Muscle layer of colon (tissue), 2 donors: ENCODE results near the gene ARHGEF3.
"Not testable (repeated sequence)": the region's sequence is repeated elsewhere in the genome, so short reads cannot be mapped to it uniquely, and the experiment has no call there.

Source experiments
- H3K27ac ChIP-seq: one replicate; pipeline ENCODE4 v1.7.0; 2013; ENCODE audit warnings: low read depth, mild to moderate bottlenecking, low read length, moderate library complexity
- H3K27me3 ChIP-seq, 2 donors: one replicate each; pipeline ENCODE4 v1.7.0; 2013; ENCODE audit warnings: low read length in 2 of 2, mild to moderate bottlenecking in 2 of 2; ENCODE audit not compliant: insufficient read depth in 2 of 2, control insufficient read depth in 1 of 2
- H3K36me3 ChIP-seq: one replicate; pipeline ENCODE4 v1.7.0; 2013; ENCODE audit warnings: mild to moderate bottlenecking, low read length; ENCODE audit not compliant: insufficient read depth
- H3K4me1 ChIP-seq: one replicate; pipeline ENCODE4 v1.7.0; 2013; ENCODE audit warnings: mild to moderate bottlenecking, low read length; ENCODE audit not compliant: insufficient read depth
- H3K4me3 ChIP-seq, 2 donors: one replicate each; pipeline ENCODE4 v1.7.0; 2013; ENCODE audit warnings: low read length in 2 of 2, low read depth in 1 of 2, mild to moderate bottlenecking in 1 of 2, moderate library complexity in 1 of 2
- H3K9ac ChIP-seq: one replicate; pipeline ENCODE4 v1.7.0; 2013; ENCODE audit warnings: low read length
- H3K9me3 ChIP-seq: one replicate; pipeline ENCODE4 v1.7.0; 2013; ENCODE audit warnings: mild to moderate bottlenecking, low read length
- donor health status: abdominal sarcoma.
- donor health status: Adenocarcinoma of cecum.

Gene ARHGEF3

DNA sequence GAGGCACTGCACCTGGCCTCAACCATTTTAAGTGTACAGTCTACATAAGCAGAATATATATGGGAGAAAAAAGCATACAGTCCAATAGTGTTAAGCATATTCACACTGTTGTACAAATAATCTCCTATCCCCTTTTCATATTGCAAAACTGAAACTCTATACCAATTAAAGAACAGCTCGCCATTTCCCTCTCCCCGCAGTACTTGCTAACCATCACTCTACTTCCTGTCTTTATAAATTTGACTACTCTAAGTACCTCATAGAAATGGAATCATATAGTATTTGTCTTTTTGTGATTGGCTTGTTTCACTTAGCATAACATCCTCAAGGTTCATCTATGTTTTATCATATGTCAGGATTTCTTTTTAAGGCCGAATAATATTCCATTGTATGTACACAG, 97.0 kb downstream of the ARHGEF3 start:
- Histone ChIP-seq H3K9me3 (no peaks in the 10 kb centered on the region), H3K27me3 (no peaks in the 10 kb centered on the region), H3K9ac (no peak overlapping the region), H3K4me3 (no peak overlapping the region), H3K36me3 (no peaks in the 10 kb centered on the region), H3K4me1 (peaks cover 4% of the 10 kb centered on the region), H3K27ac (no peak overlapping the region)

DNA sequence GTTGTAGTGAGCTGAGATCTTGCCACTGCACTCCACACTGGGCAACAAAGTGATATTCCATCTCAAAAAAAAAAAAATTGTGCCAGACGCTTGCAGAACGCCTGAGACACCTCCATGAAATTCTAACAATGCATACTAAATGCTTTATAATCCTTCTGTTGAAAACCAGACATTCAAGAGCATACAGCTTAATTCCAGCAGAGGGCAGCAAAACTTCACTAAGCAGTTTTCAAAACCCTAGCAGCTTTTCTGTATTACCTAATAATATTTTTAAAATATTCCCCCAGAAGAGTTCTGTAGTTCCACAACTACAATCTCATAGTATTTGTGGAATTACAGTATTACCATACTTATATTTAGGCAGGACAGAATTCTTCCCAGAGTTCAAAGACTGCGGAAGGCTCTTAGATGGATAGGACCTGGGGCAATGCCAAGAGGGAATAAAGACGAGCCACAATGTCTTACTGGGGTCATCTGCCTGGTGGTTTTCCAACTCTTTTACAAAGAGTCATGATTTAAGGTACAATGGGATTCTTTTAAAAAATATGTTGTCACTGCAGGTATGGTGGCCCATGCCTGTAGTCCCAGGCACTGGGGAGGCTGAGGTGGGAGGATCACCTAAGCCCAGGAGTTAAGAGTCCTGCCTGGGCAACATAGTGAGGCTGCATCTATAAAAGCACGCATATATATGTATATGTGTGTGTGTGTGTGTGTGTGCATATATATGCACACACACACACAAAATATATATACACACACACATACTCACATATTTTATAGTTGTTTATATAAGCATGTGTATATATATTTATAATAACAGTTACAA, 99.0 kb downstream of the ARHGEF3 start:
- Histone ChIP-seq H3K9ac (no peak overlapping the region), H3K27ac (no peak overlapping the region), H3K4me1 (peaks cover 4% of the 10 kb centered on the region), H3K27me3 (no peaks in the 10 kb centered on the region), H3K4me3 (no peak overlapping the region), H3K9me3 (no peaks in the 10 kb centered on the region), H3K36me3 (no peaks in the 10 kb centered on the region)

DNA sequence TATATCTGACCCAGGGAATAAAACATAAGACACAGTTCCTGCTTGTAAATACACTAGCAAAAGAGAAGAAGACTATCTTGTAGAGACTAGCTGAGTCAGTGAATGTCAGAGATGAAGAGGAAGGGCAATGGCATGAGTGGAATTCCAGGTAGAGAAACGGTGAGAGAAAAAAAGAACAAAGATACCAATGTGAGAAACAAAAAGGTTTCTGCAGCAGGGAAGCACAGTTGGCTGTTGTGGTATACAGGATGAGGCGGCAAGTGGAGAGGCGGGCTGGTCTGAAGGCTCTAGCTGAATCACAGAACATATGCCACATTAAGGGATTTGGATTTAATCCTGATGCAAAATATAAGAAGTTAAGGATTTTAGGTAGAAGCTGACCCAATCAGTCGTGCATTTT, 101.6 kb downstream of the ARHGEF3 start:
- Histone ChIP-seq H3K9ac (no peak overlapping the region), H3K4me1 (peaks cover 4% of the 10 kb centered on the region), H3K36me3 (no peaks in the 10 kb centered on the region), H3K9me3 (no peaks in the 10 kb centered on the region), H3K27ac (no peak overlapping the region), H3K4me3 (no peak overlapping the region), H3K27me3 (no peaks in the 10 kb centered on the region)

DNA sequence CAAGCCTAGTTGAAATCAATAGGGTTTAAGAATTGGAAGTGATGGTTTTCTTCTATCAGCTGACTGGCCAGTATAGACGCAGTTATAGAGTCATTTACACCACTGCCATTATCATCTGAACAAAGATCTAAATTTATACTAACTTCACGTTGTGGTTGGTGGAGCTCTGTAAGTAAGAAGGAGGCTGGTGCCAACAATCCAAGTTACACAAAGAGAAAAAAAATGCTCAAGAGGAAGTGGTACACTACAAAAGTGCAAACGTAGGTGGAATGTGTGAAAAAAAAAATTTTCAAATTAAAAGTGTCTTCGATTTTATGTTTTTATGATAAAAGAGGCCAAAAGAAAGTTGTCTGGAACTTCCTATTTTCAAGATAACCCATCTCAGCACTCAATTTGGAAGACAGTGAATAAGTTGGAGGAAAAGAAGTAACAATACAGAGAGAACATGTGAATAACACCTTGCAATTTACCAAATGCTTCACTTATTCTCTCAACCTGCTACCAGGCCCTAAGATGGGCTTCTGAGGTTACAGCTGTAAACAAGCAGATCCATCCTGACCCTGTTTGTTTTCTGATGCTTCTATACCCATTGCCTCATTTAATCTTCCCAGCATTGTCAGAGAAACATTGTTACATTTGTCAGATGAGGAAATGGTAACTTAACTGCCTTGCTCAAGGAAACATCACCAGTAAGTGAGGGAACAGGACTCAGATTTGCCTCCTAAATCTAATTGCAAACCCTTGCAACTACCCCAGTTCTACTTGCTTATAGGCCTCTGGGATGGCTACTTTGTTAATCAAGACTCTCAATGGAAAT, 106.7 kb downstream of the ARHGEF3 start:
- Histone ChIP-seq H3K27ac (no peak overlapping the region), H3K4me3 (no peak overlapping the region), H3K9me3 (no peaks in the 10 kb centered on the region), H3K27me3 (no peaks in the 10 kb centered on the region), H3K36me3 (no peaks in the 10 kb centered on the region), H3K4me1 (no peaks in the 10 kb centered on the region), H3K9ac (no peak overlapping the region)

DNA sequence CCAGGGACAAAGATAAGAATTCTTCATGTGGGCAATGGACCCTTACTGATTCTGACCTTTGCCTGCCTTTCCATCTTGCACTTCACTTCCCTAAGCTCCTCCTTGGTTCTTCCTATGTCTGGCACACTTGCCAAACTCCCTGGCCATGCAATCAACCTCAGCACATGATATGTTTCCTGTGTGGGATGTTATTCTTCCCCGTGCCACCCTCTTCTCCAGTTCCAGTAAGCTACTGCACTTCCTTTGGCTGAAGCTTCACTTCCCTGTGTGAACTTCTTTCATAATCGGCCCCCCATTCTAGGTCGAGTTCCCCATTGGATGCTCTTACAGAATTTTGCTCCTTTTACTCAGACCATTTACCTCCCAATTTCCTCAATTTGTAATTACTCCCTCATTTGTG, 108.0 kb downstream of the ARHGEF3 start:
- H3K27ac ChIP-seq, result no peak overlapping the region
- H3K4me1 ChIP-seq, result no peaks in the 10 kb centered on the region
- no peaks in the 10 kb centered on the region for H3K36me3 ChIP-seq
- H3K9me3 ChIP-seq, result no peaks in the 10 kb centered on the region
- no peak overlapping the region for H3K9ac ChIP-seq
- no peaks in the 10 kb centered on the region for H3K27me3 ChIP-seq
- H3K4me3 ChIP-seq, result no peak overlapping the region

DNA sequence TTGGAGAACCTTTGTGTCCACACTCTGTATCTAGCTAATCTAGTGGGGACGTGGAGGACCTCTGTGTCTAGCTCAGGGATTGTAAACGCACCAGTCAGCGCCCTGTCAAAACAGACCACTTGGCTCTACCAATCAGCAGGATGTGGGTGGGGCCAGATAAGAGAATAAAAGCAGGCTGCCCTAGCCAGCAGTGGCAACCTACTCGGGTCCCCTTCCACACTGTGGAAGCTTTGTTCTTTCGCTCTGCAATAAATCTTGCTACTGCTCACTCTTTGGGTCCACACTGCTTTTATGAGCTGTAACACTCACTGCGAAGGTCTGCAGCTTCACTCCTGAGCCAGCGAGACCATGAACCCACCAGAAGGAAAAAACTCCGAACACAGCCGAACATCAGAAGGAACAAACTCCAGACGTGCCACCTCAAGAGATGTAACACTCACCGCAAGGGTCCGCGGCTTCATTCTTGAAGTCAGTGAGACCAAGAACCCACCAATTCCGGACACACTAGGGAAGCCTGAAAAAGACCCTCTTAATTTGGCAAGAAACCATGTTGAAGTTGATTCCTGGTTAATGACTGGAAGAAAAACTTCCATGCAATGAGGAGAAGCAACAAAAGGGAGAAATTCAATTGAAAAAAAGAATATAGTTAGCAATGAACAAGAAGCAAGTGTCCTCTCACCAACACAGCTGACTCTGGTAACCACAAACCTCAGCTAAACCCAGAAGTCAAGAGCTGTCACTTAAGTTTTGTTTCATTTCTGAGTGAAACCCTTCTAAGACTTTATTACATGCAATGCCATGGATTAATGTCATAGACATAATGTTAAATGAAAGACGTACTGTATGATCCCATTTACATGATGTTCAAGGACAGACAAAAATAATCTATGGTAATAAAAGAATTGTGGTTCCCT, 109.0 kb downstream of the ARHGEF3 start:
- H3K9ac ChIP-seq, H3K9me3 ChIP-seq, H3K27ac ChIP-seq, H3K4me1 ChIP-seq, H3K4me3 ChIP-seq, H3K27me3 ChIP-seq, H3K36me3 ChIP-seq: not testable (repeated sequence)

DNA sequence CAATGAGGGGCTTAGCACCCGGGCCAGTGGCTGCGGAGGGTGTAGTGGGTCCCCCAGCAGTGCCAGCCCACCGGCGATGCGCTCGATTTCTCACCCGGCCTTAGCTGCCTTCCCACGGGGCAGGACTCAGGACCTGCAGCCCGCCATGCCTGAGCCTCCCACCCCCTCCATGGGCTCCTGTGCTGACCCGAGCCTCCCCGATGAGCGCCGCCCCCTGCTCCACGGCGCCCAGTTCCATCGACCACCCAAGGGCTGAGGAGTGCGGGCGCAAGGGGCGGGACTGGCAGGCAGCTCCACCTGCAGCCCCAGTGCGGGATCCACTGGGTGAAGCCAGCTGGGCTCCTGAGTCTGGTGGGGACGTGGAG, 109.8 kb downstream of the ARHGEF3 start:
- not testable (repeated sequence) for H3K9ac ChIP-seq, H3K36me3 ChIP-seq, H3K4me3 ChIP-seq, H3K4me1 ChIP-seq, H3K9me3 ChIP-seq, H3K27me3 ChIP-seq, H3K27ac ChIP-seq

DNA sequence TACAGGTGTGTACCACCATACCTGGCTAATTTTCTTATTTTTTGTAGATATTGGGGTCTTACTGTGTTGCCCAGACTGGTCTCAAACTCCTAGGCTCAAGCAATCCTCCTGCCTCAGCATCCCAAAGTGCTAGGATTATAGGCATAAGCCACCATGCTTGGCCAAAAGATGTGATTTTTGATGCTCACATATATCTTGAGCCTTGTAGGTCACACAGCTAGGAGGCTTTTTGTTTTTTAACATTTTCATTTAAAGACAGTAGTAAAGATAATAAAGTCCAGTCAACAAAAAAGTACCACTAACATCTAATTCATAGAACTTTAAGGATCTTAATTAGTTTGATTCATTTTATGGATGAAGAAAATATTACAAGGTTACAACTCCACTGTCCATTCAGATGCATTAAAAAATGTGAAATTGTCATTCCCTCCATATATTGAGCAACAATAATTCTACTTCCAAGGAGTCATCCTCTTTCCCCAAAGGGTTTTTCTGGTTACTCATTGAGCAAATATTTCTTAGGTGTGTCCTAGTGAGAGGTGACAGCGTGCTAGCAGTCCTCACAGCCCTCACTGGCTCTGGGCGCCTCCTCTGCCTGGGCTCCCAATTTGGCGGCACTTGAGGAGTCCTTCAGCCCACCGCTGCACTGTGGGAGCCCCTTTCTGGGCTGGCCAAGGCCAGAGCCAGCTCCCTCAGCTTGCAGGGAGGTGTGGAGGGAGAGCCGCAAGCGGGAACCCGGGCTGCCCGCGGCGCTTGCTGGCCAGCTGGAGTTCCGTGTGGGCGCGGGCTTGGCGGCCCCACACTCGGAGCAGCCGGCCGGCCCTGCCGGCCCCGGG, 110.4 kb downstream of the ARHGEF3 start:
- H3K9me3 ChIP-seq, result no peaks in the 10 kb centered on the region
- no peak overlapping the region for H3K4me3 ChIP-seq
- no peaks in the 10 kb centered on the region for H3K27me3 ChIP-seq
- no peaks in the 10 kb centered on the region for H3K4me1 ChIP-seq
- H3K36me3 ChIP-seq, result no peaks in the 10 kb centered on the region
- H3K27ac ChIP-seq, result no peak overlapping the region
- no peak overlapping the region for H3K9ac ChIP-seq

DNA sequence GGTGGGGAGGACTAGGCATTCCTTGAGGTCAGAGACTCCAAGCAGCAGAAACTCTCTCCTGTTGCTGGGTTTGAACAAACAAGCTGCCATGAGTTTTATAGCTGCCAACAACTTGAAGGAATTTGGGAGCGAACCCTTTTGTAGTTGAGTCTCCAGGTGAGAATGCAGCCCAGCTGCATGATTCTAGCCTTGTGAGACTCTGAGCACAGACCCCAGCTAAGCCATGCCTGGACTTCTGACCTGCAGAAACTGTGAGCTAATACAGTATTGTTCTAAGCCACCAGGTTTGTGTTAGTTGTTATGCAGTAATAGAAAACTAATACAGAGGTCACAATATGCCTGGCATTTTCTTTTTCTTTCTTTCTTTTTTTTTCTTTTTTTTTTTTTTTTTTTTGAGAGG, 112.4 kb downstream of the ARHGEF3 start:
- no peak overlapping the region for H3K9ac ChIP-seq
- no peak overlapping the region for H3K27ac ChIP-seq
- H3K4me3 ChIP-seq, result no peak overlapping the region
- H3K36me3 ChIP-seq, result no peaks in the 10 kb centered on the region
- H3K27me3 ChIP-seq, result no peaks in the 10 kb centered on the region
- no peaks in the 10 kb centered on the region for H3K4me1 ChIP-seq
- no peaks in the 10 kb centered on the region for H3K9me3 ChIP-seq

DNA sequence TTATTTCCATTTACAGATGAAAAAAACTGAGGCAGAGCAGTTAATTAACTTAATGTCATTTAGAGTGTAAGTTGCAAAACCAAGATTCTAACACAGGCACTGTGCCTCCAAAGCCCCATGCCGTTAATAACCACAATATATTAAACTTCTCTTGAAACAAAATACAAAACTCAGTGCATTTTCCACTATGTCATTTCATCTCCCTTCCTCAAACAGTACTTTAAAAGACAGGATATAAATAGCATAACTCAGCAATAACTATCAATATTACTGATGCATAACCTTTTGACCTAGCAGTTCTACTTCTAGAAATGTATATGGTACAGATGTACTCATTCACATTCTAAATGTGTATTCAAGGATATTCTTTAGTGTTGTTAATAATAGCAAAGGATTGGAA, 113.6 kb downstream of the ARHGEF3 start:
- Histone ChIP-seq H3K4me1 (peaks cover 5% of the 10 kb centered on the region), H3K36me3 (no peaks in the 10 kb centered on the region), H3K9ac (no peak overlapping the region), H3K27ac (no peak overlapping the region), H3K4me3 (no peak overlapping the region), H3K27me3 (no peaks in the 10 kb centered on the region), H3K9me3 (no peaks in the 10 kb centered on the region)
